DND-41 (cell line): ENCODE results near the gene B3GALNT2.

ENCODE experiments used
- CTCF ChIP-seq: IDR thresholded peaks from 2 replicates; pipeline ENCODE4 v1.5.1; 2012; ENCODE audit warnings: borderline replicate concordance, low read length, moderate library complexity, mild to moderate bottlenecking; ENCODE audit not compliant: poor library complexity, severe bottlenecking; ENCODE audit errors: extremely low read depth
- EZH2 ChIP-seq: IDR thresholded peaks from 3 replicates; pipeline ENCODE4 v1.6.1; 2012; ENCODE audit warnings: borderline replicate concordance, low read depth, mild to moderate bottlenecking, moderate library complexity, low read length, inconsistent platforms; ENCODE audit not compliant: severe bottlenecking

GRCh38 chr1:235486321-235486720 lies 17.9 kb downstream of the B3GALNT2 start:
- TF ChIP-seq CTCF = no peak
- no peak for TF ChIP-seq EZH2
